MM.1S (cell line): ENCODE measurements around the gene SUGP1.

Experiments used
- CTCF ChIP-seq: fragments of 300-600 bp; sonication (generic); IDR thresholded peaks from 2 replicates; pipeline ENCODE4 v1.5.1; 2016; ENCODE audit warnings: antibody characterized with exemption, low read length, mixed read lengths
- EZH2 ChIP-seq: fragments of 300-600 bp; sonication (generic); optimal IDR thresholded peaks from 2 replicates; pipeline ENCODE3; 2017; ENCODE audit warnings: low read depth, mild to moderate bottlenecking, antibody characterized with exemption, low read length, mixed read lengths
- EZH2phosphoT487 ChIP-seq: fragments of 300-600 bp; sonication (generic); IDR thresholded peaks from 2 replicates; pipeline ENCODE4 v1.6.1; 2018; ENCODE audit warnings: antibody characterized with exemption, low read length

GRCh38 chr19:19305696-19306095 lies 14.6 kb downstream of the SUGP1 start:
- TF ChIP-seq CTCF = no peak
- no peak for TF ChIP-seq EZH2
- no peak for TF ChIP-seq EZH2phosphoT487
